OCI-LY7 (cell line): ENCODE data around the gene RNASEL. TPM values are rescaled to one million over a fixed set of nuclear protein-coding genes. Genes with fewer than 3 reads are reported as not detected.

Source experiments
- BruUV-seq: library from RNA; stranded (reverse); fragments of 400-500 nt; replicated peaks from 2 replicates; lab custom pipeline; 2021; lab: Mats Ljungman, UMichigan
- CTCF ChIA-PET: fragments of 300-600 bp; sonication (Branson Sonifier 250); formaldehyde crosslinking; loops from one replicate; lab custom pipeline; 2022; ENCODE audit warnings: antibody characterized with exemption; ENCODE audit not compliant: unreplicated experiment; lab: Charles Lee
- POLR2A ChIA-PET: fragments of 300-600 bp; sonication (Branson Sonifier 250); formaldehyde crosslinking; loops from one replicate; lab custom pipeline; 2022; ENCODE audit warnings: antibody characterized with exemption; lab: Charles Lee
- DNase-seq: peaks from one replicate; pipeline ENCODE4 v3.0.0-alpha.2; 2015; ENCODE audit warnings: low spot score
- H2AFZ ChIP-seq: fragments of 200-600 bp; sonication (generic), shearing (Covaris generic); 2 replicates; pipeline ENCODE4 v1.6.1; 2014; ENCODE audit warnings: mild to moderate bottlenecking, antibody characterized with exemption, low read length, moderate library complexity
- H3K27ac ChIP-seq: fragments of 200-600 bp; sonication (generic); 2 replicates; pipeline ENCODE4 v1.5.1; 2014; ENCODE audit warnings: mixed run types, low read depth, mild to moderate bottlenecking, moderate library complexity, low read length, inconsistent platforms; ENCODE audit not compliant: poor library complexity, severe bottlenecking
- H3K36me3 ChIP-seq: fragments of 200-600 bp; sonication (generic); 2 replicates; pipeline ENCODE4 v1.6.1; 2014; ENCODE audit warnings: mild to moderate bottlenecking, antibody characterized with exemption, low read length, moderate library complexity, mixed read lengths; ENCODE audit not compliant: insufficient read depth
- H3K4me1 ChIP-seq: fragments of 200-600 bp; sonication (generic); 2 replicates; pipeline ENCODE4 v1.5.1; 2014; ENCODE audit warnings: mild to moderate bottlenecking, low read length; ENCODE audit not compliant: insufficient read depth, poor library complexity, severe bottlenecking
- H3K4me2 ChIP-seq: fragments of 200-600 bp; sonication (generic); 2 replicates; pipeline ENCODE4 v1.6.1; 2014; ENCODE audit warnings: mild to moderate bottlenecking, low read length
- H3K4me3 ChIP-seq: fragments of 200-600 bp; sonication (generic); 2 replicates; pipeline ENCODE4 v1.5.1; 2014; ENCODE audit warnings: mild to moderate bottlenecking, low read depth, low read length; ENCODE audit not compliant: poor library complexity, severe bottlenecking
- H3K79me2 ChIP-seq: fragments of 200-600 bp; sonication (generic); 2 replicates; pipeline ENCODE4 v1.6.1; 2016; ENCODE audit warnings: low read depth, mild to moderate bottlenecking, low read length, moderate library complexity, mixed read lengths; ENCODE audit not compliant: insufficient read depth
- H3K9me2 ChIP-seq: fragments of 200-600 bp; sonication (generic); 2 replicates; pipeline ENCODE4 v1.6.1; 2016; ENCODE audit warnings: mild to moderate bottlenecking, low read length, mixed read lengths; ENCODE audit not compliant: insufficient read depth
- H3K9me3 ChIP-seq: fragments of 200-600 bp; sonication (generic); 2 replicates; pipeline ENCODE4 v1.6.1; 2014; ENCODE audit warnings: mild to moderate bottlenecking, mixed run types, low read length, mixed read lengths
- H4K20me1 ChIP-seq: fragments of 200-600 bp; sonication (generic); 2 replicates; pipeline ENCODE4 v1.6.1; 2014; ENCODE audit warnings: mild to moderate bottlenecking, antibody characterized with exemption, low read length, moderate library complexity, mixed read lengths; ENCODE audit not compliant: insufficient read depth
- CTCF ChIP-seq: fragments of 200-600 bp; sonication (generic); conservative IDR thresholded peaks from 2 replicates; pipeline ENCODE4 v1.5.1; 2014; ENCODE audit warnings: mild to moderate bottlenecking, antibody characterized with exemption, low read length, moderate library complexity, mixed read lengths
- EZH2phosphoT487 ChIP-seq: fragments of 200-600 bp; sonication (generic); IDR thresholded peaks from 2 replicates; pipeline ENCODE4 v1.6.1; 2018; ENCODE audit warnings: low read depth, borderline replicate concordance, mild to moderate bottlenecking, mixed run types, antibody characterized with exemption, low read length, moderate library complexity, mixed read lengths
- intact Hi-C: fragments of 100-400 bp; cut with micrococcal nuclease; formaldehyde crosslinking; loops from one replicate; pipeline ENCODE4 v1.10.0; 2022; ENCODE audit not compliant: unreplicated experiment
- total RNA-seq, 2 experiments: library from RNA; depleted of rRNA in 1 of 2; stranded (reverse); fragments of >200 nt in 1 of 2; shearing (Covaris generic) in 1 of 2; gene quantifications; 2 replicates each; pipeline ENCODE4 v1.2.3, GENCODE V29; 2014 to 2022

Gene RNASEL
- total RNA-seq, 2 experiments from 2014 or later: 2.2 to 4.0 TPM

- Histone ChIP-seq H3K4me1 (peaks cover 40% of the 10 kb centered on the region), H3K4me3 (no peak overlapping the region), H3K27ac (no peak overlapping the region), H3K9me3 (no peaks in the 10 kb centered on the region), H3K79me2 (peaks cover 42% of the 10 kb centered on the region), H3K4me2 (peak overlapping the region; percentile 11), H2AFZ (no peak overlapping the region), H3K36me3 (peaks cover 53% of the 10 kb centered on the region), H4K20me1 (peaks cover 24% of the 10 kb centered on the region; the same call in 1 of the 2 replicates), H3K9me2 (no peaks in the 10 kb centered on the region)
- CTCF ChIA-PET: interaction anchor here (0.5 to 12.7 kb wide), 5 partner anchors 11 to 198 kb away, joined by 3 to 189 read pairs (median 4); no protein-coding TSS in a partner anchor
- POLR2A ChIA-PET: interaction anchor here (0.5 to 1.2 kb wide), 3 partner anchors 16 to 191 kb away, joined by 3 to 4 read pairs (median 3); no protein-coding TSS in a partner anchor
- TF ChIP-seq CTCF (peak; percentile 72), EZH2phosphoT487 (no peak)
- intact Hi-C loops: no loop called here
- no TSS peak for BruUV-seq
- peak; percentile 45 for DNase-seq
These were observed 10.3 kb upstream of the RNASEL start for GRCh38 chr1:182599339-182599738.

DNA sequence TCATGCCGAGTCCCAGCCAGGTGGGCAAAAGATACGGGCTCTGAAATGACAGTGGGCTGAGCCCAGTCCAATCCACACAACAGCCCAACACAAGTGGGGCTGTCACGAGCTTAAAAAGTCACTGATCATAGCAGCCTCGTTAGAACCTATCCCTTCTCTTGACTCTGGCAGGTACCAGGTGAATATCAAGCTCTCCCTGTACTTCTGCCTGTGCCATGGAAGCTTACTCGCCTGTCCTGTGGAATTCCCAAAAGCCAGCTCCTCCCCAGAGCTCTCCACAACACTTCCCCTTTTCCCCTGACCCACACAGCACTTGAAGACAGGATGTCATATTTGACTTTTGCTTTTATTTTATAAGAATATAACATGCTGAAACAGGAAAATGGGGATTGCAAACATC, 9.2 kb upstream of the RNASEL start:
- POLR2A ChIA-PET: interaction anchor here (0.5 to 1.4 kb wide), 8 partner anchors 10 to 190 kb away, joined by 3 to 9 read pairs (median 4); no protein-coding TSS in a partner anchor
- intact Hi-C loops: no loop called here

More for the DNA sequence above, 9.2 kb upstream of the RNASEL start:
- no TSS peak for BruUV-seq
- peaks cover 34% of the 10 kb centered on the region for H3K79me2 ChIP-seq
- CTCF ChIA-PET: interaction anchor here (1.0 to 12.7 kb wide), 4 partner anchors 10 to 199 kb away, joined by 3 to 189 read pairs (median 4); no protein-coding TSS in a partner anchor
- no peak overlapping the region for H3K27ac ChIP-seq
- H3K9me2 ChIP-seq: no peaks in the 10 kb centered on the region
- H3K4me2 ChIP-seq: no peak overlapping the region
- no peak overlapping the region for H2AFZ ChIP-seq
- DNase-seq: no peak
- H4K20me1 ChIP-seq: peaks cover 21% of the 10 kb centered on the region; the same call in 1 of the 2 replicates
- peaks cover 52% of the 10 kb centered on the region for H3K36me3 ChIP-seq
- no peak overlapping the region for H3K4me3 ChIP-seq
- H3K9me3 ChIP-seq: no peaks in the 10 kb centered on the region
- TF ChIP-seq EZH2phosphoT487: no peak
- TF ChIP-seq CTCF: no peak
- H3K4me1 ChIP-seq: peaks cover 40% of the 10 kb centered on the region
